Measurements from ENCODE around the gene USP4.
A peak's percentile ranks its signal among the peaks of the same experiment; 100 is the strongest.
"Not testable (repeated sequence)": the region's sequence is repeated elsewhere in the genome, so short reads cannot be mapped to it uniquely, and the experiment has no call there.

Gene USP4

GRCh38 chr3:49349348-49350114 is 9.7 kb upstream of the USP4 start:
- no peak for DNase-seq

- not testable (repeated sequence) for DNase-seq
Measured at GRCh38 chr3:49348361-49348760, 8.5 kb upstream of the USP4 start.

- no peak for DNase-seq
Measured at GRCh38 chr3:49346797-49347251, 7.0 kb upstream of the USP4 start.

GRCh38 chr3:49343163-49343562 is 3.3 kb upstream of the USP4 start:
- DNase-seq: no peak

- no peak for DNase-seq
Measured at GRCh38 chr3:49341996-49342395, 2.1 kb upstream of the USP4 start.

GRCh38 chr3:49339581-49339940 is 292 bp downstream of the USP4 start:
- DNase-seq: peak; percentile 15

- no peak for DNase-seq
Measured at GRCh38 chr3:49333916-49334633, 5.8 kb downstream of the USP4 start.

GRCh38 chr3:49333091-49333490 is 6.8 kb downstream of the USP4 start:
- no peak for DNase-seq

GRCh38 chr3:49329186-49329585 is 10.7 kb downstream of the USP4 start:
- no peak for DNase-seq

- DNase-seq: not testable (repeated sequence)
Measured at GRCh38 chr3:49328350-49328749, 11.5 kb downstream of the USP4 start.

- no peak for DNase-seq
Measured at GRCh38 chr3:49327485-49327884, 12.4 kb downstream of the USP4 start.

- no peak for DNase-seq
Measured at GRCh38 chr3:49324768-49325167, 15.1 kb downstream of the USP4 start.

GRCh38 chr3:49316696-49317457 is 23.0 kb downstream of the USP4 start:
- DNase-seq: no peak

GRCh38 chr3:49313896-49314688 is 25.8 kb downstream of the USP4 start:
- no peak for DNase-seq

- no peak for DNase-seq
Measured at GRCh38 chr3:49311283-49311682, 28.6 kb downstream of the USP4 start.

GRCh38 chr3:49310677-49311076 is 29.2 kb downstream of the USP4 start:
- no peak for DNase-seq

- no peak for DNase-seq
Measured at GRCh38 chr3:49305608-49306007, 34.2 kb downstream of the USP4 start.

GRCh38 chr3:49302613-49303012 is 37.2 kb downstream of the USP4 start:
- DNase-seq: no peak

GRCh38 chr3:49300595-49300994 is 39.3 kb downstream of the USP4 start:
- no peak for DNase-seq

GRCh38 chr3:49298511-49298910 is 41.3 kb downstream of the USP4 start:
- DNase-seq: no peak

GRCh38 chr3:49296781-49297411 is 43.0 kb downstream of the USP4 start:
- DNase-seq: no peak

GRCh38 chr3:49295489-49296058 is 44.3 kb downstream of the USP4 start:
- DNase-seq: no peak
